Activated CD8-positive, alpha-beta memory T cell treated with anti-CD3 and anti-CD28 coated beads, Interleukin-2, amount 10 ng/mL, durations not matched to agents 7 days and 5 days (primary cell): ENCODE results near the gene C1orf198. TPM values are rescaled to one million over a fixed set of nuclear protein-coding genes. Genes with fewer than 3 reads are reported as not detected.

Source experiments
- ATAC-seq: fragments of 150-1000 bp; cut with Tn5 transposase; one replicate; pipeline ENCODE4 v1.10.0; 2021; ENCODE audit warnings: moderate library complexity
- CTCF ChIA-PET: fragments of 350-600 bp; sonication (Branson Sonifier 250); formaldehyde crosslinking; loops from one replicate; lab custom pipeline; 2021; ENCODE audit warnings: antibody characterized with exemption; lab: Charles Lee
- DNase-seq: peaks from one replicate; pipeline ENCODE4 v3.0.0-alpha.2; 2020
- H3K27ac Mint-ChIP-seq: one replicate; pipeline ENCODE4 v1.8.0; 2021; ENCODE audit warnings: mild to moderate bottlenecking, mixed read lengths
- H3K27me3 Mint-ChIP-seq: one replicate; pipeline ENCODE4 v1.8.0; 2021; ENCODE audit warnings: mixed read lengths
- H3K36me3 Mint-ChIP-seq: one replicate; pipeline ENCODE4 v1.8.0; 2021; ENCODE audit warnings: mild to moderate bottlenecking, mixed read lengths
- H3K4me1 Mint-ChIP-seq: one replicate; pipeline ENCODE4 v1.8.0; 2021; ENCODE audit warnings: mixed read lengths
- H3K4me3 Mint-ChIP-seq: one replicate; pipeline ENCODE4 v1.8.0; 2021; ENCODE audit warnings: mild to moderate bottlenecking, moderate library complexity, mixed read lengths
- H3K9me3 Mint-ChIP-seq: one replicate; pipeline ENCODE4 v1.8.0; 2022; ENCODE audit warnings: low read depth, mixed read lengths
- total RNA-seq, 2 experiments: library from RNA; stranded (reverse); gene quantifications; one replicate each; pipeline ENCODE4 v1.2.3, GENCODE V29; 2021

C1orf198 gene, protein sequence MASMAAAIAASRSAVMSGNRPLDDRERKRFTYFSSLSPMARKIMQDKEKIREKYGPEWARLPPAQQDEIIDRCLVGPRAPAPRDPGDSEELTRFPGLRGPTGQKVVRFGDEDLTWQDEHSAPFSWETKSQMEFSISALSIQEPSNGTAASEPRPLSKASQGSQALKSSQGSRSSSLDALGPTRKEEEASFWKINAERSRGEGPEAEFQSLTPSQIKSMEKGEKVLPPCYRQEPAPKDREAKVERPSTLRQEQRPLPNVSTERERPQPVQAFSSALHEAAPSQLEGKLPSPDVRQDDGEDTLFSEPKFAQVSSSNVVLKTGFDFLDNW
- 1 to 10 TPM; 1.8 to 3.6 TPM for total RNA-seq

DNA sequence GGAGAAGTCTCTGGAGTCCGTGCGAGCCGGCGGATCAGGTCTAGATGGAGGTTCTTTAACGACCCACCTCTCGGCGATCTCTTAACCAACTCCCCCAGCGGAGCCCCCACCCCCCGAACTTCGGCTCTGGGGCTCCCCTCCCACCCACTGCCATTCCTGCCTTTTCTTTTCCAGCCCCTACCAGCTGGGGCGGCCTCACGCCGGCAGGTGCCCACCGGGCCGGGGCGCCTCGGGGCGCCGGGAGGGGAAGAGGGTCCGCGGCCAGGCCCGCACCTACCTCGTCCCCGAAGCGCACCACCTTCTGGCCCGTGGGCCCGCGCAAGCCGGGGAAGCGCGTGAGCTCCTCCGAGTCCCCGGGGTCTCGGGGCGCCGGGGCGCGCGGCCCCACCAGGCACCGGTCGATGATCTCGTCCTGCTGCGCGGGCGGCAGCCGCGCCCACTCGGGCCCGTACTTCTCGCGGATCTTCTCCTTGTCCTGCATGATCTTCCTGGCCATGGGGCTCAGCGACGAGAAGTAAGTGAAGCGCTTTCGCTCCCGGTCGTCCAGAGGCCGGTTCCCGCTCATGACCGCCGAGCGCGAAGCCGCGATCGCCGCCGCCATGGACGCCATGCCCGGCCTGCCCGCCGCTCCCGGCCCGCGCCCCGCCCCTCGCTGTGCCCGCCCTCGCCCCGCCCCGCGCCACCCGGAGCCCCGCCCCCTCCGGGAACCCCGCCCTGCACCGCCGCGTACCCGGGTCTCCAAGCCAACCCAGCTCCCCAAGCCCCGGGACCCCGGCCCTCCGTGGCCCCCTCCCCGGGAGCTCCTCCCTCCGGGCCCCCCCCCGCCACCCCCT, at the start of gene C1orf198:
Gene C1orf198, minus strand, starts transcription at position 619 of the 833 bp plus-strand sequence. Its CDS starts 9 bp downstream, at position 610.
- ATAC-seq (peak; percentile 94), DNase-seq (peak; percentile 68)
- H3K4me1 Mint-ChIP-seq = peaks cover 11% of the 10 kb centered on the region
- peaks cover 46% of the 10 kb centered on the region for H3K27me3 Mint-ChIP-seq
- H3K9me3 Mint-ChIP-seq = no peaks in the 10 kb centered on the region
- no peak within 1 kb of the TSS for H3K27ac Mint-ChIP-seq
- CTCF ChIA-PET = no interaction called here
- H3K36me3 Mint-ChIP-seq = no peaks in the 10 kb centered on the region
- H3K4me3 Mint-ChIP-seq = peak within 1 kb of the TSS; percentile 75

DNA sequence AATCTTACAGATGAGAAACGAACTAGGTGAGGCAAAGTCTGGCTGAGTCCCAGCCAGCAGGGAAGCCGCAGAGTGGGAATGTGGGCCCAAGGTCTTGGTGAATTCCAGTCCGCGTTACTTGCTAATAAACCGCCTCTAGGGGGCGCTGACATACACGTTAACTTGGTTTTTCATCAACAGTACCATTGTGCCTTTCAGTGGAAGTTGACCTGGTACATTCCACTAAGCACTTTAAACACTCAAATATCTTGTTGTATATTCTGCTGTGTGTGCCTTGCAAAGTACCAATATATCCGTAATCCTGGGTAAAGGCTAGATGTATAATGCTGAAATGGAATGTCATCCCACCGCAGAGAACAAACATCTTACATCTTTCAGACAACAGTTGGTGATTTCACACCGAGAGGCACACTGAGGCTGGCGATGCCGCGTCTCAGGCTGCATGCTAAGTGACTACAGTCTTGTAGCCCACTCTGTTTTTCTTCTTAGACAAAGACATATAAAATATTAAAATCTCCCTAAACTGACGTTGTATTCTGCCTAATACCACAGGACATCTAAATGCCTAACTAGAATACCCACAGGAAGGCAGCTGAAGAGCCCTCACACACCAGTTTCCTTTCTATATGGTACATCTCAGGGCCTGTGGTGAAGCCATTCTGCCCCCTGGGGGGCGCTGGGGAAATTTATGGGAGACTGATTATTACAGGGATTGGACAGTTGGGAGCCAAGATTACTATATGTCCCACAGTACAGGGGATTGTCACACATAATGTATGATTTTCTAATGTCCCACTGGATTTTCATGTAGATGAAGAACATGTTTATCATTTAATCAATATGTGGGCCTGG, 49.2 kb upstream of the C1orf198 start:
- CTCF ChIA-PET = interaction anchor here (0.6 to 3.6 kb wide), 9 partner anchors 10 to 292 kb away, joined by 3 to 14 read pairs (median 3); partner anchors contain the start of genes ARV1 and TTC13
- H3K4me3 Mint-ChIP-seq = no peak overlapping the region
- DNase-seq = peak; percentile 78
- H3K27me3 Mint-ChIP-seq = no peaks in the 10 kb centered on the region
- H3K4me1 Mint-ChIP-seq = peaks cover 4% of the 10 kb centered on the region
- no peaks in the 10 kb centered on the region for H3K9me3 Mint-ChIP-seq
- peak; percentile 80 for ATAC-seq
- H3K36me3 Mint-ChIP-seq = peaks cover 27% of the 10 kb centered on the region
- H3K27ac Mint-ChIP-seq = no peak overlapping the region

DNA sequence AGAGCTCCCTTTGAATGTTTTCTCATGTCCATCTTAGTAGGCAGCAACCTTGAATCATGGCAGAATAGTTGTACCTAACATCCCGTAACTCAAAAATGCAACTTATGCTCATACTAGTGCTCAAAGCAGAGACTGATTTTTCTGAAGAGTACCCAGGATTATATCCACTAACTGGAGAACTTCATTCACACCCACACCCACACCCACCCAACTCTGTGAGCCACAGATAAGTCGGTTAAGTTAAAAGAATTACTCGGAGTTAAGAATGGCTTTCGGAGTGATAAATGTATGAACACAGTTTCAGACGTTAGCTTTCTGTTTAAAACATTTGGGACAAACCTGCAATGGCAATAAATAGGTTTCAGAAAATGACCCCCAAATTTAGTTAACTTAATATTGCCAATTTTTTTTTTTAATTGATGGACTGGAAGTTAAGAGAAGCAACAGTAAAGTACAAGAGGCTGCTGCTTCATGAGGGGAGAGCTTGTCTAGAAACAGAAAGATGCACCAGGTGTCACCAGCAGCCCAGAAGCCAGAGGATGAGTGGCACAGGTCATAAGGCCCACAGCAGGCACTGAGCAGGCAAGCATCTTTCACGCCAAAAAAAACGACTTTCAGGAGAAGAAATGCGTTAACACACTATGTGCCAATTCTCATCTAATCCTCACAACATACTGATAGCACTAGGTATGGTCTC, 48.4 kb upstream of the C1orf198 start:
- CTCF ChIA-PET = interaction anchor here (0.7 to 3.6 kb wide), 8 partner anchors 11 to 175 kb away, joined by 3 to 14 read pairs (median 3); partner anchors contain the start of genes ARV1 and TTC13
- peaks cover 26% of the 10 kb centered on the region for H3K36me3 Mint-ChIP-seq
- ATAC-seq = no peak
- H3K27me3 Mint-ChIP-seq = no peaks in the 10 kb centered on the region
- DNase-seq = no peak
- H3K27ac Mint-ChIP-seq = no peak overlapping the region
- H3K4me3 Mint-ChIP-seq = no peak overlapping the region
- H3K4me1 Mint-ChIP-seq = peaks cover 4% of the 10 kb centered on the region
- H3K9me3 Mint-ChIP-seq = no peaks in the 10 kb centered on the region

DNA sequence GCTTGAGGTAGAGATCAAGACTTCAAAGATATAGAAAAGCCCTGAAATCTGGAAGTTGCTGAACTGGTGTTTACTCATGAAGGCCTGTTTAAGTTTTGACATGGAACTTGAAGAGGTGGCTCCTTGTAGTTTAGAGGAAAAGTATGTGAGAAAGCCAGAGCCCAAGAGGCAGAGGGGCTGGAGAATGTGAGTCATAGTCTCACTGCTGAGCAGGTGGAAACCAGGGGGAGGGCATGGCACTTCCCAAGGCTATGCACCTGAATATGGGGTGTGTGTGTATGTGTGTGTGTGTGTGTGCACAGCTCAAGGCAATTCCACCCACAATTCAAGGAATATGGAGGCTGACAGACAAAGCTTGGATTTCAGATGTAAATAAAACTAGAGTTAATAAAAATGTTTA, 46.8 kb upstream of the C1orf198 start:
- Mint-ChIP-seq H3K27me3 (no peaks in the 10 kb centered on the region), H3K4me3 (no peak overlapping the region), H3K4me1 (peaks cover 4% of the 10 kb centered on the region), H3K36me3 (peaks cover 28% of the 10 kb centered on the region), H3K27ac (no peak overlapping the region), H3K9me3 (no peaks in the 10 kb centered on the region)
- DNase-seq = no peak
- ATAC-seq = no peak
- CTCF ChIA-PET = interaction anchor here (1.3 kb wide), 1 partner anchor 295 kb away, joined by 3 read pairs; no protein-coding TSS in a partner anchor

DNA sequence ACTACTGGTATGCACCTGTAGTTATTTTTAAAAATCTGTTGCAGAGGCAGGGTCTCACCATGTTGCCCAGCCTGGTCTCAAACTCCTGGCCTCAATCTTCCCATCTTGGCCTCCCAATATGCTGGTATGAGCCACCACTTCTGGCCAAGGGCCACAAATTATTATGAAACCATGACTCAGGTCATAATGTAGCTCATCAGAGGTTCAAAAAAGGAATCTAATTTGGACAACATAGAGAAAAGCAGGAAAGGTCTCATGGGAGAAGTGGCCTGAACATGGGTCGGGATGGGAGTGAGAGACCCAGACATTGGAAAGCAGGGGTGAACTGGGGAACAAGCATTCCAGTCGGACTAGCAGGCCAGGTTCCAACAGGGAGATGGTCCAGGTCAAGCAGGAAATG, 45.2 kb upstream of the C1orf198 start:
- no peaks in the 10 kb centered on the region for H3K9me3 Mint-ChIP-seq
- peak overlapping the region; percentile 12 for H3K27ac Mint-ChIP-seq
- H3K36me3 Mint-ChIP-seq = peaks cover 28% of the 10 kb centered on the region
- H3K4me1 Mint-ChIP-seq = peaks cover 4% of the 10 kb centered on the region
- DNase-seq (no peak), ATAC-seq (no peak)
- H3K27me3 Mint-ChIP-seq = no peaks in the 10 kb centered on the region
- CTCF ChIA-PET = interaction anchor here (1.3 kb wide), 1 partner anchor 65 kb away, joined by 3 read pairs; the partner anchor contains the start of genes ARV1 and TTC13
- no peak overlapping the region for H3K4me3 Mint-ChIP-seq

- H3K4me1 Mint-ChIP-seq = no peaks in the 10 kb centered on the region
- no peak overlapping the region for H3K4me3 Mint-ChIP-seq
- no peak for DNase-seq
- no peak overlapping the region for H3K27ac Mint-ChIP-seq
- CTCF ChIA-PET = no interaction called here
- H3K27me3 Mint-ChIP-seq = no peaks in the 10 kb centered on the region
- peaks cover 40% of the 10 kb centered on the region for H3K36me3 Mint-ChIP-seq
- H3K9me3 Mint-ChIP-seq = no peaks in the 10 kb centered on the region
- ATAC-seq = no peak
Measured at GRCh38 chr1:230910755-230911117, 42.4 kb upstream of the C1orf198 start.

DNA sequence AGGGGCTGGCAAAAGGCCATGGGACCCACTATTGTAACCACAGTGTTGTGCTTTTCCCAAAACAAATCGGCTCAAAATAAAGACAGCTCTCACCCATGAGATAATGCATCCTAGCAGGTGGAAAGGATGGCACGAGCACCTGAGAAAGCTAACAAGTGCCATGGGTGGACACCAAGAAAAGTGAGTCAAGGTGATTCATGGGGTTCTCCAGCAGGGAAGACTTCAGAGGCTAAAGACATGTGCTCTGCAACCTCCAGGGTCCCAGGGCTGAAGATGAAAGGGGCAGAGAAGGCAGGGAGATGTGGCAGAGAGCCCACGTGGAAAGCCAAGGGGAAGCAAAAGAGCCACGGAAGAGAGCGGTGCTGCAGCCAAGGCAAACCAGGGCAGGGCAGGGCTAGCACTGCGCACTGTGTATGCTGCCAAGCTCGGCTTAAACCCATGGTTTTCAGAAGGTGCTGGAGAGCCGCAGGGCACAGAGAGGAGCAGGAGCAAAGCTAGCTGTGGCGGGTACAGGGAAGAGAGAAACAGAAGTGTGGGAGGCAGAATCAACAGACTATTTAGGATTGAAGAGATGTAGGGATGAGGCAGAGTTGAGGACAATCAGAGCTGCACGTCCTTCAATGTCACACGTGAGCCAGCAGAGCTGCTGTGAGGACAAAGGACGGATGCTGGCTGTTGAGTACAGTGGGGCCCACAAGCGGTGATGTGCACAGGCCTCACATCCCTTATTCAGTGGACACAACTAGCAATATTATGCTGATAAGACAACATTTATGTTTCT, 41.8 kb upstream of the C1orf198 start:
- Mint-ChIP-seq H3K36me3 (peaks cover 42% of the 10 kb centered on the region), H3K4me1 (no peaks in the 10 kb centered on the region), H3K27ac (no peak overlapping the region), H3K27me3 (no peaks in the 10 kb centered on the region), H3K9me3 (no peaks in the 10 kb centered on the region), H3K4me3 (no peak overlapping the region)
- no peak for ATAC-seq
- CTCF ChIA-PET = no interaction called here
- no peak for DNase-seq

GRCh38 chr1:230907472-230908205, 39.3 kb upstream of the C1orf198 start:
- no peak for DNase-seq
- CTCF ChIA-PET = interaction anchor here (1.8 kb wide), 1 partner anchor 303 kb away, joined by 3 read pairs; no protein-coding TSS in a partner anchor
- no peak overlapping the region for H3K4me3 Mint-ChIP-seq
- ATAC-seq = no peak
- no peaks in the 10 kb centered on the region for H3K9me3 Mint-ChIP-seq
- H3K36me3 Mint-ChIP-seq = peaks cover 35% of the 10 kb centered on the region
- H3K4me1 Mint-ChIP-seq = no peaks in the 10 kb centered on the region
- no peak overlapping the region for H3K27ac Mint-ChIP-seq
- H3K27me3 Mint-ChIP-seq = no peaks in the 10 kb centered on the region

- H3K36me3 Mint-ChIP-seq = peaks cover 26% of the 10 kb centered on the region
- no peak overlapping the region for H3K4me3 Mint-ChIP-seq
- no peaks in the 10 kb centered on the region for H3K4me1 Mint-ChIP-seq
- CTCF ChIA-PET = interaction anchor here (0.6 to 0.7 kb wide), 2 partner anchors 154 to 316 kb away, joined by 3 to 4 read pairs; no protein-coding TSS in a partner anchor
- H3K27me3 Mint-ChIP-seq = no peaks in the 10 kb centered on the region
- no peak overlapping the region for H3K27ac Mint-ChIP-seq
- ATAC-seq (no peak), DNase-seq (no peak)
- no peaks in the 10 kb centered on the region for H3K9me3 Mint-ChIP-seq
Measured at GRCh38 chr1:230906226-230906625, 37.9 kb upstream of the C1orf198 start.

- Mint-ChIP-seq H3K4me3 (no peak overlapping the region), H3K4me1 (no peaks in the 10 kb centered on the region), H3K9me3 (no peaks in the 10 kb centered on the region), H3K27me3 (no peaks in the 10 kb centered on the region), H3K27ac (no peak overlapping the region), H3K36me3 (peaks cover 25% of the 10 kb centered on the region)
- no peak for DNase-seq
- CTCF ChIA-PET = no interaction called here
- no peak for ATAC-seq
Measured at GRCh38 chr1:230905733-230906132, 37.4 kb upstream of the C1orf198 start.

DNA sequence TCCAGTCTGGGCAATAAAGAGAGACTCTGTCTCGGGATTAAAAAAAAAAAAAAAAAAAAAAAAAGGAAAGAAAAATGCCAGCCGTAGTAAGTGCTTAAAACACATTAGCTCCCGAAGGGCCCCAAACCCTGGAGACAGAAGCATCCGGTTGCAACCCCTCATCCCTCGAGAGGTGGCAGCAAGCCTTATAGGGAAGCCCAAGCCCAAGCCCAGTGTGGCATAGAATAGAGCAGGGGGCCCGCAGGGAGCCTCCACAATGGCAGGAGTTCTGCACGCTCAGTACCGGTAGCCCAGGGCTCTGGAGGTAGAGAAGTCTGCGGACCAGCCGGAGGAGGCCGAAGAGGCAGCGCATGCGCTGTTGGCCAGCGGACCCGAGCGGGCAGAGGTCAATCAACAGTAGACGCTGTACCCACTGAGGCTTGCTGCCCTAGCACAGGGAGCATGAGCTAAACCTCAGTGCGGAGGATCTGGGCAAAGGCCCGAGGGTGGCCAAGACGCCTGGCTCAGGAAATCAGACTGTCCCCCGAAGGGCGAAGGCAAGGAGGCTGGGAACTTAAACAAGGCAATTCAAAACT, 34.1 kb upstream of the C1orf198 start:
- Mint-ChIP-seq H3K27me3 (no peaks in the 10 kb centered on the region), H3K4me3 (no peak overlapping the region), H3K4me1 (no peaks in the 10 kb centered on the region), H3K9me3 (no peaks in the 10 kb centered on the region), H3K36me3 (peaks cover 16% of the 10 kb centered on the region), H3K27ac (no peak overlapping the region)
- CTCF ChIA-PET = no interaction called here
- DNase-seq (no peak), ATAC-seq (no peak)
